ENCODE data around the gene APOE. TPM values are rescaled to one million over a fixed set of nuclear protein-coding genes. Genes with fewer than 3 reads are reported as not detected.

The APOE gene
- total and polyA plus RNA-seq, 2 of the 13 experiments (the other 11 are each of a cell fraction or from before 2014, with no cell fraction given): 1,328 to 1,470 TPM

DNA sequence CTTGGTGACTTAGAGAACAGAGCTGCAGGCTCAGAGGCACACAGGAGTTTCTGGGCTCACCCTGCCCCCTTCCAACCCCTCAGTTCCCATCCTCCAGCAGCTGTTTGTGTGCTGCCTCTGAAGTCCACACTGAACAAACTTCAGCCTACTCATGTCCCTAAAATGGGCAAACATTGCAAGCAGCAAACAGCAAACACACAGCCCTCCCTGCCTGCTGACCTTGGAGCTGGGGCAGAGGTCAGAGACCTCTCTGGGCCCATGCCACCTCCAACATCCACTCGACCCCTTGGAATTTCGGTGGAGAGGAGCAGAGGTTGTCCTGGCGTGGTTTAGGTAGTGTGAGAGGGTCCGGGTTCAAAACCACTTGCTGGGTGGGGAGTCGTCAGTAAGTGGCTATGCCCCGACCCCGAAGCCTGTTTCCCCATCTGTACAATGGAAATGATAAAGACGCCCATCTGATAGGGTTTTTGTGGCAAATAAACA is 18.7 kb downstream of the APOE start (continued):
- TF ChIP-seq, protein P1, sequence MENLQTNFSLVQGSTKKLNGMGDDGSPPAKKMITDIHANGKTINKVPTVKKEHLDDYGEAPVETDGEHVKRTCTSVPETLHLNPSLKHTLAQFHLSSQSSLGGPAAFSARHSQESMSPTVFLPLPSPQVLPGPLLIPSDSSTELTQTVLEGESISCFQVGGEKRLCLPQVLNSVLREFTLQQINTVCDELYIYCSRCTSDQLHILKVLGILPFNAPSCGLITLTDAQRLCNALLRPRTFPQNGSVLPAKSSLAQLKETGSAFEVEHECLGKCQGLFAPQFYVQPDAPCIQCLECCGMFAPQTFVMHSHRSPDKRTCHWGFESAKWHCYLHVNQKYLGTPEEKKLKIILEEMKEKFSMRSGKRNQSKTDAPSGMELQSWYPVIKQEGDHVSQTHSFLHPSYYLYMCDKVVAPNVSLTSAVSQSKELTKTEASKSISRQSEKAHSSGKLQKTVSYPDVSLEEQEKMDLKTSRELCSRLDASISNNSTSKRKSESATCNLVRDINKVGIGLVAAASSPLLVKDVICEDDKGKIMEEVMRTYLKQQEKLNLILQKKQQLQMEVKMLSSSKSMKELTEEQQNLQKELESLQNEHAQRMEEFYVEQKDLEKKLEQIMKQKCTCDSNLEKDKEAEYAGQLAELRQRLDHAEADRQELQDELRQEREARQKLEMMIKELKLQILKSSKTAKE (CRISPR knock-in tag; IDR thresholded peaks at IDR 0.05; ENCODE audit: borderline replicate concordance): peak; percentile 99
- TF ChIP-seq HNRNPLL (IDR thresholded peaks at IDR 0.05; ENCODE audit: low read depth, low read length, poor library complexity, severe bottlenecking) (peak; percentile 26), ZNF775 (CRISPR knock-in tag; IDR thresholded peaks at IDR 0.05; ENCODE audit: borderline replicate concordance) (no peak), PLSCR1 (CRISPR knock-in tag; IDR thresholded peaks at IDR 0.05; ENCODE audit: borderline replicate concordance) (no peak), NCOA1 (CRISPR knock-in tag; IDR thresholded peaks at IDR 0.05) (peak; percentile 100), GTF3A (CRISPR knock-in tag; conservative IDR thresholded peaks at IDR 0.05) (no peak), SMAD3 (CRISPR knock-in tag; IDR thresholded peaks at IDR 0.05) (peak; percentile 94), ZNF501 (CRISPR knock-in tag; IDR thresholded peaks at IDR 0.05) (no peak), ZMYM3 (CRISPR knock-in tag; IDR thresholded peaks at IDR 0.05) (peak; percentile 91), MBNL3 (CRISPR knock-in tag; conservative IDR thresholded peaks at IDR 0.05) (no peak), ZFP37 (CRISPR knock-in tag; IDR thresholded peaks at IDR 0.05; ENCODE audit: borderline replicate concordance) (peak; percentile 94; the same call in 1 of the 2 replicates), ZNF552 (CRISPR knock-in tag; IDR thresholded peaks at IDR 0.05; ENCODE audit: borderline replicate concordance) (peak; percentile 39; the same call in 1 of the 2 replicates), MBD4 (IDR thresholded peaks at IDR 0.05; ENCODE audit: borderline replicate concordance, low read length) (no peak), NR2C2 (CRISPR knock-in tag; IDR thresholded peaks at IDR 0.05; ENCODE audit: borderline replicate concordance) (peak; percentile 91), KDM5A (IDR thresholded peaks at IDR 0.05; ENCODE audit: borderline replicate concordance, low read length) (no peak), XRCC5 (optimal IDR thresholded peaks at IDR 0.05; ENCODE audit: low read length) (peak; percentile 93), NR3C1 (CRISPR knock-in tag; IDR thresholded peaks at IDR 0.05) (no peak), ZNF564 (CRISPR knock-in tag; IDR thresholded peaks at IDR 0.05) (peak; percentile 79; the same call in 1 of the 2 replicates)
- TF ChIP-seq, protein P2, sequence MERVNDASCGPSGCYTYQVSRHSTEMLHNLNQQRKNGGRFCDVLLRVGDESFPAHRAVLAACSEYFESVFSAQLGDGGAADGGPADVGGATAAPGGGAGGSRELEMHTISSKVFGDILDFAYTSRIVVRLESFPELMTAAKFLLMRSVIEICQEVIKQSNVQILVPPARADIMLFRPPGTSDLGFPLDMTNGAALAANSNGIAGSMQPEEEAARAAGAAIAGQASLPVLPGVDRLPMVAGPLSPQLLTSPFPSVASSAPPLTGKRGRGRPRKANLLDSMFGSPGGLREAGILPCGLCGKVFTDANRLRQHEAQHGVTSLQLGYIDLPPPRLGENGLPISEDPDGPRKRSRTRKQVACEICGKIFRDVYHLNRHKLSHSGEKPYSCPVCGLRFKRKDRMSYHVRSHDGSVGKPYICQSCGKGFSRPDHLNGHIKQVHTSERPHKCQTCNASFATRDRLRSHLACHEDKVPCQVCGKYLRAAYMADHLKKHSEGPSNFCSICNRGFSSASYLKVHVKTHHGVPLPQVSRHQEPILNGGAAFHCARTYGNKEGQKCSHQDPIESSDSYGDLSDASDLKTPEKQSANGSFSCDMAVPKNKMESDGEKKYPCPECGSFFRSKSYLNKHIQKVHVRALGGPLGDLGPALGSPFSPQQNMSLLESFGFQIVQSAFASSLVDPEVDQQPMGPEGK (CRISPR knock-in tag; IDR thresholded peaks at IDR 0.05): peak; percentile 99
- TF ChIP-seq, protein P3, sequence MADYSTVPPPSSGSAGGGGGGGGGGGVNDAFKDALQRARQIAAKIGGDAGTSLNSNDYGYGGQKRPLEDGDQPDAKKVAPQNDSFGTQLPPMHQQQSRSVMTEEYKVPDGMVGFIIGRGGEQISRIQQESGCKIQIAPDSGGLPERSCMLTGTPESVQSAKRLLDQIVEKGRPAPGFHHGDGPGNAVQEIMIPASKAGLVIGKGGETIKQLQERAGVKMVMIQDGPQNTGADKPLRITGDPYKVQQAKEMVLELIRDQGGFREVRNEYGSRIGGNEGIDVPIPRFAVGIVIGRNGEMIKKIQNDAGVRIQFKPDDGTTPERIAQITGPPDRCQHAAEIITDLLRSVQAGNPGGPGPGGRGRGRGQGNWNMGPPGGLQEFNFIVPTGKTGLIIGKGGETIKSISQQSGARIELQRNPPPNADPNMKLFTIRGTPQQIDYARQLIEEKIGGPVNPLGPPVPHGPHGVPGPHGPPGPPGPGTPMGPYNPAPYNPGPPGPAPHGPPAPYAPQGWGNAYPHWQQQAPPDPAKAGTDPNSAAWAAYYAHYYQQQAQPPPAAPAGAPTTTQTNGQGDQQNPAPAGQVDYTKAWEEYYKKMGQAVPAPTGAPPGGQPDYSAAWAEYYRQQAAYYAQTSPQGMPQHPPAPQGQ (CRISPR knock-in tag; IDR thresholded peaks at IDR 0.05; ENCODE audit: borderline replicate concordance): peak; percentile 77
- TF ChIP-seq, protein P4, sequence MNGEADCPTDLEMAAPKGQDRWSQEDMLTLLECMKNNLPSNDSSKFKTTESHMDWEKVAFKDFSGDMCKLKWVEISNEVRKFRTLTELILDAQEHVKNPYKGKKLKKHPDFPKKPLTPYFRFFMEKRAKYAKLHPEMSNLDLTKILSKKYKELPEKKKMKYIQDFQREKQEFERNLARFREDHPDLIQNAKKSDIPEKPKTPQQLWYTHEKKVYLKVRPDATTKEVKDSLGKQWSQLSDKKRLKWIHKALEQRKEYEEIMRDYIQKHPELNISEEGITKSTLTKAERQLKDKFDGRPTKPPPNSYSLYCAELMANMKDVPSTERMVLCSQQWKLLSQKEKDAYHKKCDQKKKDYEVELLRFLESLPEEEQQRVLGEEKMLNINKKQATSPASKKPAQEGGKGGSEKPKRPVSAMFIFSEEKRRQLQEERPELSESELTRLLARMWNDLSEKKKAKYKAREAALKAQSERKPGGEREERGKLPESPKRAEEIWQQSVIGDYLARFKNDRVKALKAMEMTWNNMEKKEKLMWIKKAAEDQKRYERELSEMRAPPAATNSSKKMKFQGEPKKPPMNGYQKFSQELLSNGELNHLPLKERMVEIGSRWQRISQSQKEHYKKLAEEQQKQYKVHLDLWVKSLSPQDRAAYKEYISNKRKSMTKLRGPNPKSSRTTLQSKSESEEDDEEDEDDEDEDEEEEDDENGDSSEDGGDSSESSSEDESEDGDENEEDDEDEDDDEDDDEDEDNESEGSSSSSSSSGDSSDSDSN (CRISPR knock-in tag; IDR thresholded peaks at IDR 0.05): peak; percentile 70

All from HepG2 (cell line).